SKM-1 (cell line): ENCODE results near the gene MIPEP.
"Not testable (repeated sequence)": the region's sequence is repeated elsewhere in the genome, so short reads cannot be mapped to it uniquely, and the experiment has no call there.

ENCODE experiments used
- DNase-seq: peaks from one replicate; lab custom pipeline; 2025; ENCODE audit not compliant: unreplicated experiment; lab: John Stamatoyannopoulos, UW

Gene MIPEP

DNA sequence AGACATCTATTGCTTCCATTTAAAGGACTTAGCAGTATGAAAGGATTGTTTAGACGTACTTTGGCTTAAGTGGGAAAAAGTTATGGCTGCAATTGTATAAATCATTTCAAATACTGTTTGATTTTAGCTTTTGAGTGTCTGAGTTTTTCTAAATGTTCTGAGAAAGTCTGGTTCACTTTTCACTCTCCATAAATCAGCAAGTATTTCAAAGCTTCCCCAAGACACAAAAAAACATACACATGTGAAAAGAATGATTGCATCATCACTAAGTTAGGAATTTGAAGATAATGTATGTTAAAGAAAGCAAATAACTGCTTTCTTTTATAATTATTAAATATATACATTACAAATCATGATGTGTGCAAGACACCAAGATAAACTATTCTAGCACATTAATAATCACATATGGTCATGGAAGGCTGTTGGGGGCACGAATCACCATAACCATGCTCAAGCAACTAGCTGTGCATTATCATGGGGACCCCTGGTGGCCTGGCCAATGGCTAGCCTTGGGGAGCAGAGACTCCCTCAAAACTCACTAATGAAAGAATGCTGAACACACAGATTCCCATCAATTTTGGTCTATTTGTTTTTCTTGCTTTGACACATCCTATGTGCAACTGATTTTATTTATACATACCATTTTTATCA lies 111.1 kb downstream of the MIPEP start:
- DNase-seq: no peak

DNA sequence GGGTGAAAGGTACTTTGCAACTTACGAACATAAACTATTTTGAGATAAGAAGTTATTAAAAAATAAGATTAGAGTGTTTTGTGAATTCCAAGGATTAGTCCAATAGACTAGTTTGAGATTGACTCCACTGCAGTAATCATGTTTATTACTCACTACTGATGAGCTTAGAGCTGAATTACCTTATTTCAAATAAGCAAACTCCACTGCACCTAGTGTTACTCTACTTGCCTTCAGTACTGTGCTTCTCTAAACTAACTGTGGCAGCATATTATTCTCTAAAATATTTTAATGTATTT lies 111.7 kb downstream of the MIPEP start:
- no peak for DNase-seq

DNA sequence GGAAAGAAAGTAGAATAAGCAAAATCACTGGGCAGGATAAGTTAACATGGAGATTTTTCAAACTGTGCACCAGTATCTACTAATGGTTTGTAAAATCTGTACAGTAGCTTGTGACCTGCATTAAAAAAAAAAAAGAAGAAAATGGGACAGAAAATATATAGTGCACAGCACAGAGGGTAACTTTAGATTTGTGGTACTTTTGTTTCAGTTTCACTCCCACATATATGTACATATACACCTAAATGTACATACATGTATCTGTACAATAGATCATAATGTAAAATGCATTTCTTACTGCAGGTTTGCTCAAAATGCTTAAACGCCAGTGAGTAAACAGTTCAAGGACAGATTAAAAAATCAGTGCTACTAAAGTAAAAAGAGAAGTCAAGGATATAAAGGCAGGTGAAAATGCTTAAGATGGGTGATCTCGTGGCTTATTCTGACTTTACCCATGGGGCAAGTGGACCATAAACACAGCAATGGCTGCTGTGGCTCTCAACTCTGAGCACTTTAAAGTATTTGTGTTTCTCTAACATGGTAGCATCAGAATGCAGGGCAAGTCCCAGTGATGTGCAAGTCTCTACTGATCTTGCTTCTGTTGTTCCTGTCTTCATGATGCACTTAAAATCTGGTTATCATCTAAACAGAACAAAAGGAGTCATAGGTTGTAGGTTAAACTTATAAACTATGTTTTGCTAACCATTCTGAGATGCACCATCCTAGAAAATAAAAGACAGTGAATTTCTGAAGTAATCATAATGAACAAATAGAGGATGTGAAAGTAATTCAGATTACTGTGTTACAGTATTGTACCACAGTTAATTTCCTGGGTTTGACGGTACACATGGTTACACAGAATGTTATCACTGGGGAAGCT lies 112.3 kb downstream of the MIPEP start:
- no peak for DNase-seq

DNA sequence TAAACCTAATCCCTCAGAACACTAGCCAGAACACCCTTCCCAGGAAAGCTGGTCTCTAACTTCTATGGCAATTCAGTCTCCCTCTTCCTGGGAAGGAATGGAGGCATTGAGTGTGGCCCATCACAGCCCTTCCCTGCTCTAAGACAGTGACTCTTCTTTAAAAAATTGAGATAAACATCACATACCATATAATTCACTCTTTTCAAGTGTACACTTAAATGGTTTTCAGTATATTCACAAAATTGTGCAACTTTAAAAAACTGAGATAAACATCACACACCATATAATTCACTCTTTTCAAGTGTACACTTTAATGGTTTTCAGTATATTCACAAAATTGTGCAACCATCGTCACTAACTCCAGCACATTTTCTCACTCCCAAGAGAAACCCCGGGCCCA lies 116.5 kb downstream of the MIPEP start:
- no peak for DNase-seq

DNA sequence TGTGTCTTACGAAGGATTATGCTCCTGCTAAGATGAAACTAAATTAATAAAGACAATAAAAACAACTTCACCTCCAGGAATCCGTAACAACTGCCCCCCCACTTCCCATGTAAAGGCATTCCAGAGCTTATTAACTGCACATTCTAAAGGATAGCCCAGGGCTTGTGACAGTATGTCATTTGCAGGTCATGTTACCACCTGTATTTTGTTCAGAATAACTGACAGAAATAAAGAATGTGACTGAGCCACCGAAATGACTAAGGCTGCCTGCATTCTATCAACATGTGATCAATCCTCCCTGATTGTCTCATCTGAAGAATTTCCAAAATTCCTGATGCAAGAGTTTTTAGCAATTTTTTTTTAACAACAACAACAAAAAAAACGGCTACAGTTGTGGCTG lies 117.2 kb downstream of the MIPEP start:
- DNase-seq: no peak

DNA sequence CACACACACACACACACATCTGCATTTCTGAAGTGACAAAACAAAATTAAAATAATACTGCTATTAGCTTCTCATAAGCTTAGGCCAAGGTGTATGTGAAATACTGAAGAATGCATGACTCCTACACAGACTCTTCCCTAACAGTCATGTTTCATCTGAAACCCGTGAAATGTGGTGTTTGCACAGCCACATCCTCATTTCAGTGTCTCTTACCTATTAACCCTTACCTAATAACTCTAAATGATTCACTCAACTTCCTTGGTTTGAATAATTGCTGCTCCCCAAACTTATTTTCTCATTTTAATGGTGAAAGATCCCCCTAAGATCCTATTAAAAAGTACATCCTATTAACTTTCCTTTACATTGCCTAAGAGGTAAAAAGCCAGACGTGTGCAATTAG lies 117.6 kb downstream of the MIPEP start:
- no peak for DNase-seq

DNA sequence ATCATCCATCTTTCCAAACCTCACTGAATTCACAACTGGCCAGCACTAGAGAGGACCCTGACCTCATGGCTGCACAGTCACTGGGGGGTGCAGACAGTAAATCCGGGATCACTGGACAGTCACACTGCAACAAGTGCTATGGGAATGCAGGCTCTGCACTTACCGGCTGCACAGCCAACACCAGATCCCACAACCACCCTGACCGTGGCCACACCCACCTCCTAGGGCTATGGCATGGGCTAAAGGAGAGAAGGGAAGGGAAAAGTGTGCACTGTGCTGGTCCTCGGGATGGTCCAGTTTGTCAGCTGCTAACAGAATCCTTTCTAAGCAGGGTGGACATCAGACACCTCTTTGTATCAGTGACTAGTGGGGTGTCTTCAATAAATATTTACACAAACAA lies 118.2 kb downstream of the MIPEP start:
- DNase-seq: no peak

DNA sequence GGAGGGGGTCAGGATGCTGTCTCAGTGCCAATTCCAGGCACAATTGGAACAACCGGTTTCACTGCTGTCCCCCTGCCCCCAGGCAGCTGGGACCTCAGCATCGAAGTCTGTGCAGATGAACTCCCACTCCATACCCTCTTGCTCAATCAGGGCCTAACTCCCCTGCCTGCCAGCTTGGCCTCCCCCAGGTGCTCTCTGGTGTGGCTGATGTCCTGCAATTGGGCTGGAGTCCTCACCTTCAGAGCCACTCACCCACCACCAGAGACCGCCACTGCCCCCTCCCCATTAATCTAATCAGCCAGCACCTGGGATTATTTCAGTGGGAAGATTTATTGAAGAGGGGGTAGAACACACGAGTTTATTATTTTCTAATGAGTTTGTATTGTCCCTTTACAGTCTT lies 118.8 kb downstream of the MIPEP start:
- DNase-seq: no peak

DNA sequence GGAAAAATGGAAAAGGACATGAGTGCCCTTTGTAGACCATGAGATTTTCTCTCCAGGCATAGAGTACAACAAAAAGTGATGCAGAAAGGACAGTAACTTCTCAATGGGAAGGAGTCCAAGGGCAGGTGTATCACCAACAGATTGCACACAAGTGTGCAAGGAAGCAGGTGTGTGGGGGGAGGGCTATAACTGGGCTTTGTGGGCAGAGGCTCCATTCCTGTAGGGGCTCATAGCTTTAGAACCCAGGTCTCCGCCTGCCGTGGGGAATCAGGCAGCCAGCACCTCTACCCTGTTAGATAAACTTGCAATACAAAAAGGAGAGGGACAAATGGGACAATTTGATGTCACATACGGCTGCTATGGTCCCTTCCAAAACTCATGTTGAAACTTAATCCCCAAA lies 119.8 kb downstream of the MIPEP start:
- DNase-seq: no peak

DNA sequence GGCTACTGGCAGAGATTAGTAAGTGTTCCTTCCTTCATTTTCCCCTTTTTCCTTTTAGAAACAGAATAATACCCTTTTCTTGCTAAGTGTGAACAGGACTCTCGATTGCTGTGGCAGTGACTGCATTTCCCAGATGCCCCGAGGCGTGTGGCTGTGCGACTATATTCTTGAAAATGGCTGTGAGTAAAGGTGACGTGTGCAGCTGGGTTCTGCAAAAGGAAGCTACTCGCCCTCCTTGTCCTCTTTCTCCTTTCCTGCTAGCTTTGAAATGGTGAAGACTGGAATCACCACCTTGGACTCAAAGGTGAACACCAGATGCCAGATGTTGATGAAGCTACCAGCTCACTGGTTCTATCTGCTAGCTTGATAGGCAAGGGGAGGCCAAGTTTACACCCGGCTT lies 121.4 kb downstream of the MIPEP start:
- DNase-seq: no peak

DNA sequence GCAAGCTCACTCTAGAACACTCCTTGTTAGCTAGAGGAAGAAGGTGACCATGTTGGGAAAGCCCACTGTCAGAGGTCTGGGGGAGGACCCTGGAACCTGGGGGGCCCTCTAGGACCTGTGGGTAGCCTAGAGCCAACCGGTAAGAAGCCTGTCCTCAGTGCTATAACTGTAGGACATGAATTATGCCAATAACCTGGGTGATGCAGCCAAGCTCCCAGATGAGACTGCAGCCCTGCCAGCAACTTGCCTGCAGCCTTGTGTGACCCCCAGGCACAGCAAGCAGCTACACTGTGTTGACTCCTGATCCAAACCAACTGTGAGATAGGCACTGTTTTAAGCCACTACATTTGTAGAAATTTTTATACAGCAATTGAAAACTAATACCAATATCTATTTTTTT lies 122.3 kb downstream of the MIPEP start:
- no peak for DNase-seq

DNA sequence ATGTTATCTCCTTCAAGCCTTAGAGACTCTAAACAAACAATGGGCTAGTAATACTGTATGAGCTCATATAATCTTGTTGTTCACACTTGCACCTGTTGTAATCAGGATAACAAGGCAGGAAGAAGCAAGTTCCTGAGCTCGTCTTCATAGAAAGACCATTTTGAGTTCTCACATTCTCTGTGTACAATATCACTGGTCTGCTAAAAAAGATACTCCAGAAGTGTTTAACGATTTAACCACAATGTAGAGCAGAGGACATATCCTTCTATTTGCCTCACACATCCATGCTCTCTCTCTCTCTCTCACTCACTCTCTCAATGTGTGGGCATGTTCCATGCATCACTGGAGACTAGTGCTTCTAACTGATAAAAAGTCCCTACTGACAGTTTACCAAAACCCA lies 122.9 kb downstream of the MIPEP start:
- no peak for DNase-seq

DNA sequence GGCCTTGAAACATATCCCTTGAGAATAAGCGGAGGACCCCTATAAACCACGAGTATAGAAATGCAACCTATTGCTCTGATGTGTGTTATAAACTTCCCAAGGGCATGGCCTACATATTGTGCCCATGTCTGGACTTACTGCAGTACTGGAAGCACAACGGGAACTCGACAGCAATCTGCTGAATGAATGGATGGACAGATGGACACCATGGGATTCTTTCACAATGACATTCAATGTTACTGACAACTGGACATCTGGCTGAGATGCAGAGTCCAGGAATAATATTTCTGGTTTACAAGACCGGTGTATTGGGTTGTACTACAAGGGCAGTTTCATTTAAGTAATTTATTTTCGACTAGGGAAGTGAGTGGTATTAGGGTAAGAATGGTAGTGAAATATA lies 123.7 kb downstream of the MIPEP start:
- no peak for DNase-seq

DNA sequence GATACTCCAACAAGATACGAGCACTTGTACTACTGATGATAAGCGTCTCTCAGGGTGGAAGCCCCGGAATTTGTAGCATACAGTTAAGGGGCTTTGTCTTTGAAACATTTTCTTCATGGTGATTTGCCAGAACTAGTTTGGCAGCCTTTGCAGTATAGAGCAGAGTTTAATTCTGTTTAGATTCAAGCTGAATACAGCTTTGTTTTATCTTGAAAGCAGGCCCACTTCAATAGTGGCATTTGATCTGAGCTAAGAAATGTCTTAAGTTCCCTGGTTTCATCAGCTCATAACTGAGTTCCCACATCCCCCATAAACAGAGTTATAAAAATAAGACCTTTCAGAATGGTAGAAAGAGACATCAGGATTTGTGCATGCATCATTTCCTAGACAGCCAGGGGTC lies 125.9 kb downstream of the MIPEP start:
- no peak for DNase-seq

DNA sequence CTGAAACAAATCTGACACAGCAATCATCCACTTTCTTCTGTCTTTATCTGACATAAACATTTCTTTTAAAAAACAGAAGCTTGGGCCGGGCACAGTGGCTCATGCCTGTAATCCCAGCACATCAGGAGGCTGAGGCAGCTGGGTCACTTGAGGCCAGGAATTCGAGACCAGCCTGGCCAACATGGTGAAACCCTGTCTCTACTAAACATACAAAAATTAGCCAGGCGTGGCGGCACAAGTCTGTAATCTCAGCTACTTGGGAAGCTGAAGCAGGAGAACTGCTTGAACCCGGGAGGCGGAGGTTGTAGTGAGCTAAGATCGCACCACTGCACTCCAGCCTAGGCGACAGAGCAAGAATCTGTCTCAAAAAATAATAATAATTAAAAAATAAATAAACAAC lies 127.4 kb downstream of the MIPEP start:
- not testable (repeated sequence) for DNase-seq

DNA sequence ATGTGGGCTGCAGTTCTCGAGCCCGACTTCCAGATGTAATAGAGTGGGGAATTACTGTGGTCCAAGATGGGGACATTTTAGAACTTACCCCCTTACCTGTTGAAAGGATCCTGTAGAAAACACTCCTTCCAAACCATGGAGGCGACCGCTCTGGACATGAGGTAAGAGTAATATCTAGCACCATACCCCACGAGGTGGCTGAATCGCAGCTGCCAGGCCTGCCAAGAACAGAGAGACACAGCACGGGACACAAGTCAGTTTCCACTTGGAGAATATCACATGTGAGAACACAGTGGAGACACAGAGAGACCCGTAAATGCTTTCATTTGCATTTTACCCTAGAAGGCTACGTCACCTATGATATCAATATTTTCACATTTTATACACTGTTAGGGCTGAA lies 129.2 kb downstream of the MIPEP start:
- DNase-seq: no peak

DNA sequence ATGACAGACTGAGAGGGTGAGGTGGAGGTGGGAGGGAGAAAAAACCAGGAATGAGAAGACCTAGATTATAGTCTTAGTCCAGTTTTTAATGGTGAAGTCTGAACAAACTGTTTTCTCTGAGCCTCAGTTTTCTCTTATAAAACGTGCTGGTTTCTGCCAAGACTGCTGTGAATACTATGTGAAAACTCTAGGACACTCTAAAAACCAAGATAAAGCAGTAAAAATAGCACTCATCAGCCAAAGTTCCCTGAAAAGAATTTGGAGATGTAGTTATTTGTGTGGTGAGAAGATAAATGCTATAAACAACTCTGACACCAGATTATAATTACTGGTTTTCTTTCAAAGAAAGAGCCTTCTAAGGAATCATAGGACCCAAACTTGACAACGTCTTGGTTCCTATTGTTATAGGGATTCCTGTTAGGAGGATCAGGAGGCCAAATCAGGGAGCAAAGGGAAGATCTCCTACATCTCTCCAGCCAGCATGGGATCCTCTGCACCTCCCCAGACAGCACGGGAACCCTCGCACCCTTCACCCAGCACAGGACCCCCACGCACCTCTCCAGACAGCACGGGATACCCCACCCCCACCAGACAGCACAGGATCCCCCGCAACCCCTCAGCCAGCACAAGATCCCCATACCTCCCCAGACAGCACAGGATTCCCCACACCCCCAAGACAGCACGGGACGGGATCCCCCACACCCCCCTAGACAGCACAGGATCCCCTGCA lies 130.2 kb downstream of the MIPEP start:
- DNase-seq: no peak

DNA sequence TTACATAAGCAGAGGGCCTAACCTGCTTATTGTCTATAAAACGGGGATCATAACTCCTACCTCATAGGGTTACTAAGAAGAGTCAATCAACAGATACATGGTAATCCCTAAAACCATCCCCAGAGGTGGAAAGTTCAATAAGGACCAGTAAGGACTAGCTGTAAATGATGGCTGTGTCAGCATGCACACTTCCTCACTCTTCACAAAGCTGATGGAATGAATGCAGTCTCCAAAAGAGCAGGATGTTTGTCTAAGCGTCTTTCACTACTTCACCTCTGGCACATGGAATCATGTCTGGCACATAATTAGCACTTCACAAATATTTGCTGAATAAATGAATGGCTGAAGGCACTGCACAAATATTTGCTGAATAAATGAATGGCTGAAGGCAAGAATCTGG lies 134.2 kb downstream of the MIPEP start:
- DNase-seq: no peak

DNA sequence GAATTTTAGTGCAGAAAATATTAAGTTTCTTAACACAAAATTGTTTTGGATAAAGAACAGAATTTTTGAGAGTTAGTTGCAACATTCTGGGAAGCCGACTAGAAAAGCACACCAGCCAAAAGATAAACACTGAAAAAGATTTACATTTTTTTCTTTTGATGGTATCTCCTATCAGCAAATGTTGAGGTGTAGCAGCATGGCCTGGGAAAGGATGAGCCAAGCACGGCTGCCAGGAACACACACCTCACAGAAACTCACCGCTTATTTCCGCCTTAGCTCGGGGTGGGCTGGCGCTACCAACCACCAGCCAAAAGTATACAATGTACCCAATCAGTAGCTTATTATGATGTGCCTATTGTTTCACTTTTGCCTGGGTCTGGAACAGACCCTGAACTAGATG lies 134.7 kb downstream of the MIPEP start:
- no peak for DNase-seq

DNA sequence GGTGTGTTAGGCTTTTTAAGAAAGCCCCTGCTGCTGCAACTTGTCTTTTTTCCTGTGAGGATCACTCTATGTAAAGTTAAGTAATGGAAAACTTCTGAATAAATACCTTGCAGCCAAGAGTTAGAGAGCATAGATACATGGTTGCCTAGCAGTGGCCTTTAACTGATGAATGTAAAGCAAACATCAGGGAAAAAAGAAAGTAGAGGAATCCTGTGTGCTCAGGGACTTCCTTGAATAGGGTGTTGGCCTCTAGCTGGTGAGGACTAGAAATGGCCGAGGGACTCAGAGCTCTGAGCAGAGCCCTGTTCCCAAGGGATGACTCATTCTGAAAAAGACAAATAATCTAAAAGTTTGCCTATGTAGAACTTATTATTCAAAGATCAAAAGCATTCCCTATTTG lies 135.7 kb downstream of the MIPEP start:
- no peak for DNase-seq

DNA sequence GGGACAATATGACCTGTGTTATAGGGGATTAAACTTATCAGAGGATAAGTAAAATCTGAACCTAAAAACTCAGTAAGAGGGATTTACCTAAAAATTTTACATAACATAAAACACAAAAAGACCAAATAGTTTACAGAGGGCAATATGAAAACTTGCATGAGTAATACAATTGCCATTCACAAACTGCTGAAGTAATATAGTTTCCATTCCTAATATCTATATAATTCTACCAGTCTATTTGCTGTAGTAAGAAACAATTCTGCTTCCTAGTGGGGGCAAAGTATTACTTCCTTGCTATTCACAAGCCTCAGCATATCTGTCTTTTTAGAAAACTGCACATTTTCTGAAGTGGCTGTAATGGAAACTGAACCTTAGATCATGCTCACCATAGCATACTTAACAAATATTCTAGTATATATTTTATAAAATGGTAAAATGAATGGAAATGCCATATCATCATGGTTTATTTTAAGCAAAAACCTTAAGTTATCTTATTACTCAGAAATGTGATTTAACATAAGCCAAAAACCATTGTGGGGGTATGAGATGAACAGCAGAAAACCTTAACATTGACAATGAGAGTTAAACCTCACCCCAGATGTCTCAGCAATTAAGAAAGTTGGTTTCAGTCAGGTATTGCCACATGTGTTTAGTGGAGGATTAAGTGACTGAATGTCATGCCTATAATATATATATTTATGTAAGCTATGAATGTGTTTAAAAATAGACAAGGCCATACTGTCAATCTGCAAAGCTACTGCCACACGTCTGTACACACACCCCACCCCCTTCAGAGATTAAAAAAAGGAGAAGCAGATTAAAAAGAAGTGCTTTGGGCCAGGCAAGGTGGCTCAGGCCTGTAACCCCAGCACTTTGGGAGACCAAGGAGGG lies 136.8 kb downstream of the MIPEP start:
- DNase-seq: no peak
